ENCODE results near the gene TRDN.

DNA sequence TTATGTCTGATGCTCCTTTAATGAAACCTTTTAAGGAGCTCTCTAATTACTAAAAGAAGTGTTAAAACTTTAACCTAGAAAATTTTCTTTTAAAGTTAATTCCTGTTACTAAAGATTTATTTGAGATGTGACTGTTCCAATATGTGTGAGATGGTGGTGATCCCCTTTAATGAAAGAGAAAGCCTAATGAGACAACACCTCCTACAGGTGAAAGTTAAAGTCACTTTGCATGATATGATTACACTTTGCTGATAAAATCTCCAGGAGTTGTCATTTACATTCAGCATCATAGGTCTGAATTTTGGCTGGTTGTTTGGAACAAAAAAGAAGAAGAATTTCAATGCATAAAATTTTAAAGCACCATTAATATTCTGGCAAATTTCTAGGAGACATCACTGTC, 307.4 kb downstream of the TRDN start:
- no peak for TF ChIP-seq POLR2A (IDR thresholded peaks at IDR 0.05)
- TF ChIP-seq, protein P1, sequence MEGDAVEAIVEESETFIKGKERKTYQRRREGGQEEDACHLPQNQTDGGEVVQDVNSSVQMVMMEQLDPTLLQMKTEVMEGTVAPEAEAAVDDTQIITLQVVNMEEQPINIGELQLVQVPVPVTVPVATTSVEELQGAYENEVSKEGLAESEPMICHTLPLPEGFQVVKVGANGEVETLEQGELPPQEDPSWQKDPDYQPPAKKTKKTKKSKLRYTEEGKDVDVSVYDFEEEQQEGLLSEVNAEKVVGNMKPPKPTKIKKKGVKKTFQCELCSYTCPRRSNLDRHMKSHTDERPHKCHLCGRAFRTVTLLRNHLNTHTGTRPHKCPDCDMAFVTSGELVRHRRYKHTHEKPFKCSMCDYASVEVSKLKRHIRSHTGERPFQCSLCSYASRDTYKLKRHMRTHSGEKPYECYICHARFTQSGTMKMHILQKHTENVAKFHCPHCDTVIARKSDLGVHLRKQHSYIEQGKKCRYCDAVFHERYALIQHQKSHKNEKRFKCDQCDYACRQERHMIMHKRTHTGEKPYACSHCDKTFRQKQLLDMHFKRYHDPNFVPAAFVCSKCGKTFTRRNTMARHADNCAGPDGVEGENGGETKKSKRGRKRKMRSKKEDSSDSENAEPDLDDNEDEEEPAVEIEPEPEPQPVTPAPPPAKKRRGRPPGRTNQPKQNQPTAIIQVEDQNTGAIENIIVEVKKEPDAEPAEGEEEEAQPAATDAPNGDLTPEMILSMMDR (IDR thresholded peaks at IDR 0.05), result no peak
- no peak for TF ChIP-seq POLR2AphosphoS5 (IDR thresholded peaks at IDR 0.05)

Data from breast epithelium (tissue), 3 donors.